Measurements from ENCODE around the gene LCP1.

The LCP1 gene

DNA sequence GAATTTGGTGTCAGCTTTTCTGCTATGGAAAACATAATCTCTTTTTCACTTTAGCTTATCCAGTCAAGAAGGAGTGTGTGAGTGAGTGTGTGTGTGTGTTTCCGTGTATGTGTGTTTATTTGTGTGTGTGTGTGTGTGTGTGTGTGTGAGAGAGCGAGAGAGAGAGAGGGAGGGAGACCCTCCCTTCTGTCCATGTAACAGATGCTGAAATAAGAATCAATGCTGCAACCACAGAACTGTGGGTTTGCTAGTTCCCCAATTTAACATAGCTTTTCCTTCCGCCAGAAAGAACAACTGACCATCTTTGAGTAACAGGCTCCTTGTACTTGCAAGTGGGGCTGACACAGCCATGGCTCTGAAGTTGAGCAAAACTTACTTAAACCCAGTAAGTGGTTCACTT lies 5.2 kb downstream of the LCP1 start:
- Histone ChIP-seq H3K9me3 (ENCODE audit: low read length) (no peaks in the 10 kb centered on the region), H3K79me2 (ENCODE audit: insufficient read depth, low read length) (peaks cover 100% of the 10 kb centered on the region), H3K4me2 (ENCODE audit: low read length) (peak overlapping the region; percentile 66), H3K27ac (ENCODE audit: low read depth, low read length, poor library complexity, severe bottlenecking) (peak overlapping the region; percentile 99), H3K9me2 (ENCODE audit: low read depth, low read length) (no peaks in the 10 kb centered on the region), H3F3A (ENCODE audit: insufficient read depth, low read length) (peaks cover 8% of the 10 kb centered on the region), H3K36me3 (ENCODE audit: insufficient read depth, low read length) (peaks cover 83% of the 10 kb centered on the region), H3K4me1 (ENCODE audit: insufficient read depth, low read length, severe bottlenecking) (peaks cover 78% of the 10 kb centered on the region), H3K4me3 (ENCODE audit: low read depth, low read length, poor library complexity, severe bottlenecking) (peak overlapping the region; percentile 85), H2AFZ (ENCODE audit: low read length) (no peak overlapping the region), H3K27me3 (ENCODE audit: insufficient read depth, low read length) (no peaks in the 10 kb centered on the region), H4K20me1 (ENCODE audit: insufficient read depth, low read length) (peaks cover 13% of the 10 kb centered on the region), H3K9ac (ENCODE audit: low read length) (peak overlapping the region; percentile 27; the same call in 1 of the 2 replicates)
- TF ChIP-seq, protein P1, sequence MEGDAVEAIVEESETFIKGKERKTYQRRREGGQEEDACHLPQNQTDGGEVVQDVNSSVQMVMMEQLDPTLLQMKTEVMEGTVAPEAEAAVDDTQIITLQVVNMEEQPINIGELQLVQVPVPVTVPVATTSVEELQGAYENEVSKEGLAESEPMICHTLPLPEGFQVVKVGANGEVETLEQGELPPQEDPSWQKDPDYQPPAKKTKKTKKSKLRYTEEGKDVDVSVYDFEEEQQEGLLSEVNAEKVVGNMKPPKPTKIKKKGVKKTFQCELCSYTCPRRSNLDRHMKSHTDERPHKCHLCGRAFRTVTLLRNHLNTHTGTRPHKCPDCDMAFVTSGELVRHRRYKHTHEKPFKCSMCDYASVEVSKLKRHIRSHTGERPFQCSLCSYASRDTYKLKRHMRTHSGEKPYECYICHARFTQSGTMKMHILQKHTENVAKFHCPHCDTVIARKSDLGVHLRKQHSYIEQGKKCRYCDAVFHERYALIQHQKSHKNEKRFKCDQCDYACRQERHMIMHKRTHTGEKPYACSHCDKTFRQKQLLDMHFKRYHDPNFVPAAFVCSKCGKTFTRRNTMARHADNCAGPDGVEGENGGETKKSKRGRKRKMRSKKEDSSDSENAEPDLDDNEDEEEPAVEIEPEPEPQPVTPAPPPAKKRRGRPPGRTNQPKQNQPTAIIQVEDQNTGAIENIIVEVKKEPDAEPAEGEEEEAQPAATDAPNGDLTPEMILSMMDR (IDR thresholded peaks at IDR 0.05; ENCODE audit: low read length) = no peak
- no peak for TF ChIP-seq EZH2 (IDR thresholded peaks at IDR 0.05; ENCODE audit: borderline replicate concordance, low read length)

DNA sequence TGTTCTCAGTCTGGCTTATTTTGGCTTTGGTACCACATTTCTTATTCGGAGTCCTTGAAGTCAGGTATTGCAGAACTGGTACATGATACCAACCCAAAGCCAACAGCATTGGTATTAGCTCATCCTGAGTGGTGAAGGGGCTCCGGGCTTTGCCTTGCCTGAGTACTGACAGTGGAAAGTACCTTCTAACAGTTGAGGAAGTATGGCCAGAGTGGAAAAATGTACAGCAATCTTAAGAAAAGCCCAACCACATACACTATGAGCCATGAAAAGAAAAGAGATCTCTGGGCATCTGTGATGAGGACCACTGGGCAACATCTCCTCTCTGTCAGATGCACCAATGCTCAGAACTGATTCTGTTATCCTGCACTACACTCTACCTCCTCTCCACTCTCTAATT lies 8.3 kb downstream of the LCP1 start:
- Histone ChIP-seq H3K9ac (ENCODE audit: low read length) (no peak overlapping the region; the same call in 1 of the 2 replicates), H2AFZ (ENCODE audit: low read length) (no peak overlapping the region), H3K79me2 (ENCODE audit: insufficient read depth, low read length) (peaks cover 100% of the 10 kb centered on the region), H3K4me3 (ENCODE audit: low read depth, low read length, poor library complexity, severe bottlenecking) (peak overlapping the region; percentile 21), H3K27ac (ENCODE audit: low read depth, low read length, poor library complexity, severe bottlenecking) (peak overlapping the region; percentile 52), H4K20me1 (ENCODE audit: insufficient read depth, low read length) (peaks cover 13% of the 10 kb centered on the region), H3K9me3 (ENCODE audit: low read length) (no peaks in the 10 kb centered on the region), H3F3A (ENCODE audit: insufficient read depth, low read length) (peaks cover 3% of the 10 kb centered on the region; the same call in 1 of the 2 replicates), H3K9me2 (ENCODE audit: low read depth, low read length) (no peaks in the 10 kb centered on the region), H3K4me1 (ENCODE audit: insufficient read depth, low read length, severe bottlenecking) (peaks cover 100% of the 10 kb centered on the region), H3K4me2 (ENCODE audit: low read length) (peak overlapping the region; percentile 57), H3K36me3 (ENCODE audit: insufficient read depth, low read length) (peaks cover 89% of the 10 kb centered on the region), H3K27me3 (ENCODE audit: insufficient read depth, low read length) (no peaks in the 10 kb centered on the region)
- TF ChIP-seq, protein P1 (IDR thresholded peaks at IDR 0.05; ENCODE audit: low read length) = no peak

DNA sequence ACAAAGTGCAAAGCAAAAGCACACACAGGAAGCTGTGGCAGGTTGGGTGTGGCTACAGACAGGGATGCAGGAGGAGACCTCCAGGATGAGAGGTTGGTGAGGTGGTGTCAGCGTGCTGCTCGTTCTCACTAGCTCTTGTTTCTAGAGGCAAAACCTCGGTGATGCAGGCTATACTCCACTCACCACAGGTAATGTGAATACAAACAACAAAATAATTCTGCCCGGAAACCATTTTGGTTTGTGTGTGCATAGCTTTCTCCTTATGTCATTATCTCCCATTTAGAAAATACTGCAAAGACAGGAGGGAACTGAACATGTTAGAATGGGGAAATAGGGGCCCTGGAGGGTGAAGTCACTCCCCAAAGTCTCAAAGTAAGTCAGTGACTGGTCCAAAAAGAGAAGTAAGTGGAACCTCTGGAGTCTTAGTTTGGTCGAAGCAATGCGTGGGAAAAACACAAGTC lies 9.4 kb downstream of the LCP1 start:
- Histone ChIP-seq H3K9me2 (ENCODE audit: low read depth, low read length) (no peaks in the 10 kb centered on the region), H3K27ac (ENCODE audit: low read depth, low read length, poor library complexity, severe bottlenecking) (peak overlapping the region; percentile 52), H3K36me3 (ENCODE audit: insufficient read depth, low read length) (peaks cover 89% of the 10 kb centered on the region), H2AFZ (ENCODE audit: low read length) (no peak overlapping the region), H3K4me2 (ENCODE audit: low read length) (peak overlapping the region; percentile 57), H3K9ac (ENCODE audit: low read length) (no peak overlapping the region), H3K4me3 (ENCODE audit: low read depth, low read length, poor library complexity, severe bottlenecking) (peak overlapping the region; percentile 21), H3K9me3 (ENCODE audit: low read length) (no peaks in the 10 kb centered on the region), H3K4me1 (ENCODE audit: insufficient read depth, low read length, severe bottlenecking) (peaks cover 100% of the 10 kb centered on the region), H3K27me3 (ENCODE audit: insufficient read depth, low read length) (no peaks in the 10 kb centered on the region), H4K20me1 (ENCODE audit: insufficient read depth, low read length) (peaks cover 13% of the 10 kb centered on the region), H3K79me2 (ENCODE audit: insufficient read depth, low read length) (peaks cover 100% of the 10 kb centered on the region), H3F3A (ENCODE audit: insufficient read depth, low read length) (peaks cover 3% of the 10 kb centered on the region; the same call in 1 of the 2 replicates)
- TF ChIP-seq, protein P1 (IDR thresholded peaks at IDR 0.05; ENCODE audit: low read length) = no peak
- no peak for TF ChIP-seq EZH2 (IDR thresholded peaks at IDR 0.05; ENCODE audit: borderline replicate concordance, low read length)
